ENCODE measurements around the gene OR51B4.
"Not testable (repeated sequence)": the region's sequence is repeated elsewhere in the genome, so short reads cannot be mapped to it uniquely, and the experiment has no call there.

OR51B4 gene

GRCh38 chr11:5301846-5302245, at the start of gene OR51B4:
OR51B4 (minus strand) TSS chr11:5301946; CDS start chr11:5301946, 0 bp downstream.
- DNase-seq (ENCODE audit: low read depth in 2 of 2): no peak

DNA sequence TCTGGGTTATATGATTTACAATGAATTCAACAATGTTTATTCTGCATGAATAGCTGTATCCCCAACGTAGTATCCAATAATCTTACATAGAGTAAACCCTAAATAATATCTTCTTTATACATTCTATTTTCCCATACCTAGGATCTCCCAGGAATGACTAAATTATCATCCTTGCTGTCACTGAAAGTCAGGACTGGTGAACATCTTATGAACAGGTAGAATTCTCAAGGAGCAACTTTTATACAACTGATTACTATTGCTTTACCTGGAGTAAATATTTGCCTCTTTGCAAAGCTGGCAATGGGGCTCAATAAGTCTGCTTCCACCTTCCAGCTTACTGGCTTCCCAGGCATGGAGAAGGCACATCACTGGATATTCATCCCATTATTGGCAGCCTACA, 49.5 kb upstream of the OR51B4 start, which contains the start of gene OR51B6:
Gene OR51B6, plus strand, starts transcription at position 301 of the 400 bp plus-strand sequence. Its CDS starts 0 bp downstream, at position 301.
- no peak for DNase-seq (ENCODE audit: low read depth in 2 of 2)

GRCh38 chr11:5349550-5349949, 47.8 kb upstream of the OR51B4 start:
- DNase-seq (ENCODE audit: low read depth in 2 of 2): no peak

GRCh38 chr11:5348551-5349194, 46.9 kb upstream of the OR51B4 start:
- DNase-seq (ENCODE audit: low read depth in 2 of 2): no peak

- no peak for DNase-seq (ENCODE audit: low read depth in 2 of 2)
Observed at GRCh38 chr11:5345831-5346230, 44.1 kb upstream of the OR51B4 start.

DNA sequence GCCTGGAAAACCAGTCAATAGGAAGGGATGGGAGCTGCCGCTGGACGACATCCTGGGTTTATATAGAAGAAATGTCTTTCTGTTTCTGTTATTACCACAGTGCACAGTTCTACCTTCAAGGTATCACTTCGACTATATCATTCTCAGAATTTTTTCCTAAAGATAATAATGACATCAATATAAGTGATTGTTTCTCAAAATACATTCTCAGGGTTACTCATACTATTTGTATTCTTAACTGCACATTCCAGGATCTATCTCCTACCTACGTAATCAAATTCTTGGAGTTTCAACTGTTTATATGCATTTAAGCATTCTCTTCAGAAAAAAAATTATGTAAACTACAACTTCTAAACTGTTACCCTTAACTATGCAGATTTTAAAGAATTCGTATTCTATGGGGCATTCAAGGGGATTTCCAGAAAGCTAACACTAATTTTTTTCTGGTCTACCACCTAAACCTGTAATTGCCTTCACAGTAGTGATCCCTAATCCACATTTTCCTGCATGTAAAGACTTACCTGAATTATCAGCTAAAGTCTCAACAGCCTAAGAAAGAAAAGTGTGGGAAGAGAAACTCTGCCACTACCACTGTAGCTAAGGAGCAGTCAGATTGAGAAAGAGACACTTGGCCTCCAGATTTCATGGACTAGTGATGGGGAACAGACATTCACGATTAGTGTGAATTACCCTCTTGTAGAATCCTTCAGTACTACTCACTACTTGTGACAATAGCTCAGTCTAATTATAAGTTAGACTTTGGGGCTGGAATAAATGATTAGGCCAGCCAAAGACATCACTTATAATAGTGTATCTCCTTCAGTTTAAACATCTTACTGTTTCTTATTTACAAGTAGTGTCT, 42.0 kb upstream of the OR51B4 start, which contains the start of gene OR51B5:
Gene OR51B5, minus strand, starts transcription at position 51 of the 862 bp plus-strand sequence. Its CDS starts 0 bp downstream, at position 51.
- DNase-seq (ENCODE audit: low read depth in 2 of 2): no peak

DNA sequence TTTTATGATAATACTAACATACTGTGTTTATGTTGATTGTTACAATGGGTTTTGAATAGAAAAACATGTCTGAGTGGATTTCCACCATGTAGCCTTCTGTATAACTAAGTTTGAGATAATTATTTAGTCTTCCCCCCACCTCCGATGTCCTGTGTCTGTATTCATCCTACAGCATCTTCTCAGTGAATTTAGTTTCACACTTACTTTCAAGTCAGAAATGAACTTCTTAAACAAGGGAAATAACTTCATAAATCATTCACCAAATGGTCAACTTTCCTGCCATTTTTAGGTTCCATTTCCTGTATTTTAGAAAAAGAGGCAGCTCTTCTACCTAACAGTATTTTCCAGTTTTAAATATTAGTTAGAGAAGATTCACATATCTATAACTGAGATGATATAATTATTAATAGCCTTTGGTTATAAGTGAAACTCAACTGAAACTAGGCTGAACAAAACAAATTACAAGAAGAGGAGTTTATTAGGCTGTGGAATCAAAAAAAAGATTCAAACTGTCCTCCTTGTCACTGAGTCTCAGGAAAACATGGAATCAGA, 38.1 kb upstream of the OR51B4 start:
- no peak for DNase-seq (ENCODE audit: low read depth in 2 of 2)

GRCh38 chr11:5337253-5337652, 35.5 kb upstream of the OR51B4 start:
- not testable (repeated sequence) for DNase-seq (ENCODE audit: low read depth in 2 of 2)

DNA sequence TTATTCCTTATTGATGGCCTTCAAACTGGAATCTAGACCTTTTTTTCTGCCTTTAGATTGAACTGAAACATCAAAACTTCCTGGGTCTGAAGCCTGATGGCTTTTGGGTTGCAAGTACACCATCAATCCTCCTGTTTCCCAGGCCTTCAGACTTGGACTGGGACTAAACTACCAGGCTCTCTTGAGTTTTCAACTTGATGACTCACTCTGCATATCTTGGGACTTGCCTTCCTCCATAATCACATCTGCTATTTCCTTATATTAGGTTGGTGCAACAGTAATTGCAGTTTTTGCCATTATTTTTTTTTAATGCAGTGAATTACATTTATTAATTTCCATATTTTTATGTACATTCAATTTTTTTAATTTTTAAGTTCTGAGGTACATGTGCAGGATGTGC, 34.6 kb upstream of the OR51B4 start:
- DNase-seq (ENCODE audit: low read depth in 2 of 2): no peak

GRCh38 chr11:5335170-5335569, 33.4 kb upstream of the OR51B4 start:
- DNase-seq (ENCODE audit: low read depth in 2 of 2): no peak

- no peak for DNase-seq (ENCODE audit: low read depth in 2 of 2)
Observed at GRCh38 chr11:5324197-5324596, 22.5 kb upstream of the OR51B4 start, which contains the start of gene OR51B2. OR51B2 (minus strand) TSS chr11:5324297; CDS start chr11:5324297, 0 bp downstream.

GRCh38 chr11:5317292-5317691, 15.5 kb upstream of the OR51B4 start:
- no peak for DNase-seq (ENCODE audit: low read depth in 2 of 2)

GRCh38 chr11:5313326-5314023, 11.7 kb upstream of the OR51B4 start:
- DNase-seq (ENCODE audit: low read depth in 2 of 2): not testable (repeated sequence)

- DNase-seq (ENCODE audit: low read depth in 2 of 2): no peak
Observed at GRCh38 chr11:5310423-5310822, 8.7 kb upstream of the OR51B4 start.

DNA sequence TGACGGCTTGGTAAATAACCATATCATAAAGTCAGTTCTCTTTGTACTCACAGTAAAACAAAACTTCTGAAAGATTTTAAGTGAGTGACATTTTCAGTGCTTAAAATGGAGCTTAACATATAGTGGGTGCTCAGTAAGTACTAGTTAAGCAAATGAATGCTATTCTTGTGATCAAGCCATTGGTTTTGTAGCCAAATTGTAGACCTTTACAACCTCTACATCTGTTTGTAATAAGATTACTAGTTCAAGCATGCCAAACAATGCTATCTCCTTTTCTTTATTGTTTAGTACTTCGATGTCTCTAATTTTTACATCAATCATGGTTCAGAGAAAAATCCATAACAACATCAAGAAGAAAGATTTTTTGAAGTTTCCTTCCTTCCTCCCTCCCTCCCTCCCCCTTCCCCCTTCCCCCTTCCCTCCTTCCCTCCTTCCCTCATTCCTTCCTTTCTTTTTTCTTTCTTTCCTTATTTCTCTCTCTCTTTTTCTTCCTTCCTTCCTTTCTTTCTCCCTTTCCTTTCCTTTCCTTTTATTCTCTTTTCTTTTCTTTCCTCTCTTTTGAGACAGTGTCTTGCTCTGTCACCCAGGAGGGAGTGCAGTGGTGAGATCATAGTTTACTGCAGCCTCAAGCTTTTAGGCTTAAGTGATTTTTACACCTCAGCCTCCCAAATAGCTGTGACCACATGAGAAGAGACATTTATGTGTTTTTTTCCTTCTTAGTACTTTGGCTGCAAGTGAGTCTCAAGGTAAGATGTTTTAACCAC, 5.7 kb upstream of the OR51B4 start:
- DNase-seq (ENCODE audit: low read depth in 2 of 2): no peak

GRCh38 chr11:5304046-5304445, 2.3 kb upstream of the OR51B4 start:
- no peak for DNase-seq (ENCODE audit: low read depth in 2 of 2)

DNA sequence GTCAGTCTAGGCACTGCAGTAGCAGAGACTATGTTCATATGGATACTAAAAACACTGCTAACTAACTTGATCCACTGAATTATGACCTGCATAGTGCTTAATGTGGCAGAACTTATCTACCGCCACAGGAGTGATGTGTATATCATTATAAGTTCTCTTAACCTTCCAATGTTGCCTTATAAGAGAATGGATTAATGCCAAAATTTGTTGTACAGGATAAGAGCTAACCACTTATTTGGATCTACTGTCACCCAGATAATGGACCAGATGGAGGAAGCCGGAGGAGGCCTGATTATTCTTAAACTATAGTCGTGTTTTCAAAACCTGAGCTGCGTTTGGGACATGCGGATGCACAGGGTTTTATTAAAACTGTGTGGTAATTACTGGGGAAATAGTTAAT, 1.9 kb upstream of the OR51B4 start:
- DNase-seq (ENCODE audit: low read depth in 2 of 2): no peak

- DNase-seq (ENCODE audit: low read depth in 2 of 2): no peak
Observed at GRCh38 chr11:5300251-5300650, 1.5 kb downstream of the OR51B4 start.

GRCh38 chr11:5298451-5298850, 3.3 kb downstream of the OR51B4 start:
- no peak for DNase-seq (ENCODE audit: low read depth in 2 of 2)

DNA sequence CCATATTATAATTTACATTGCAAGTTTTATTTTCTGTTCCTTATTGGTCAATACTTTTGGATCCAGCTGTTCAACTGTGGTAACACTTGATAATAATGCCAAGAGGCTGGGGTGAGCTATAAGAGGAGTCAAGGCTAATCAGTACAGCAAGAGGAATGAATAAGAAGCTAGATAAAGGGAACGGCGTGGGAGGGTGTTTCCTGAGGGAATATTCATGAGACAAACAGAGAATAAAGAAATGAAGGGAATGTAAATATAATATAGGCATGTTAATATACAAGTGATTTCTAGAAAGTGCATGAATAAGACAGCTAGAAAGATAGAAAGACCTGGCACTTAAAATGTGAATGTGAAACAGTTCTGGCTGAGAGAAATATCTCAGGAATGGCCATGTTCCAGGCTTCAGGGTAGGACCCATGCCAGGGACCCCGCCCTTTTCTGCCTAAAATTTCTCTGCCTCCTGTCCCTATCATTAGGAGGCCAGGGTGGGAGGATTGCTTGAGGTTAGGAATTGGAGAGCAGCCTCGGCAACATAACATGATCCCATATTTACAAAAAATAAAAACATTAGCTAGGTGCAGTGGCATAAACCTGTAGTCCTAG, 3.9 kb downstream of the OR51B4 start:
- DNase-seq (ENCODE audit: low read depth in 2 of 2): no peak
